H9 (cell line): ENCODE data around the gene WHRN. TPM values are rescaled to one million over a fixed set of nuclear protein-coding genes. Genes with fewer than 3 reads are reported as not detected.

Experiments
- DNase-seq: peaks from one replicate; pipeline ENCODE4 v3.0.0-alpha.2; 2017
- H2AFZ ChIP-seq: one replicate; pipeline ENCODE4 v1.6.1; 2013; ENCODE audit warnings: mild to moderate bottlenecking, low read length, control low read depth, moderate library complexity
- H2AK5ac ChIP-seq: 2 replicates; pipeline ENCODE4 v1.6.1; 2013; ENCODE audit warnings: low read length, control low read depth, mixed read lengths; ENCODE audit not compliant: insufficient read length
- H2BK120ac ChIP-seq: one replicate; pipeline ENCODE4 v1.6.1; 2013; ENCODE audit warnings: low read depth, mild to moderate bottlenecking, low read length, control low read depth, inconsistent platforms; ENCODE audit not compliant: poor library complexity, severe bottlenecking
- H2BK12ac ChIP-seq: 2 replicates; pipeline ENCODE4 v1.6.1; 2013; ENCODE audit warnings: low read length, control low read depth, mixed read lengths, low read depth; ENCODE audit not compliant: insufficient read length
- H2BK15ac ChIP-seq: 2 replicates; pipeline ENCODE4 v1.6.1; 2013; ENCODE audit warnings: low read depth, low read length, control low read depth
- H2BK20ac ChIP-seq: one replicate; pipeline ENCODE4 v1.6.1; 2013; ENCODE audit warnings: low read depth, mild to moderate bottlenecking, low read length, control low read depth, inconsistent platforms; ENCODE audit not compliant: poor library complexity, severe bottlenecking
- H2BK5ac ChIP-seq: 2 replicates; pipeline ENCODE4 v1.6.1; 2013; ENCODE audit warnings: low read length, control low read depth, mixed read lengths; ENCODE audit not compliant: insufficient read length
- H3K14ac ChIP-seq: 2 replicates; pipeline ENCODE4 v1.6.1; 2013; ENCODE audit warnings: low read length, control low read depth; ENCODE audit not compliant: insufficient read depth
- H3K18ac ChIP-seq: 2 replicates; pipeline ENCODE4 v1.6.1; 2013; ENCODE audit warnings: low read depth, mild to moderate bottlenecking, mixed read lengths, low read length, control low read depth; ENCODE audit not compliant: insufficient read length
- H3K23ac ChIP-seq: 2 replicates; pipeline ENCODE4 v1.6.1; 2013; ENCODE audit warnings: low read length, control low read depth, mixed read lengths, low read depth; ENCODE audit not compliant: insufficient read length
- H3K23me2 ChIP-seq: 2 replicates; pipeline ENCODE4 v1.6.1; 2013; ENCODE audit warnings: low read depth, mild to moderate bottlenecking, mixed read lengths, low read length, control low read depth; ENCODE audit not compliant: insufficient read length, poor library complexity, severe bottlenecking
- H3K27ac ChIP-seq: 2 replicates; pipeline ENCODE4 v1.5.1; 2013; ENCODE audit warnings: low read length, control low read depth, mixed read lengths, low read depth; ENCODE audit not compliant: insufficient read length
- H3K27me3 ChIP-seq: 2 replicates; pipeline ENCODE4 v1.6.1; 2013; ENCODE audit warnings: low read length, control low read depth, inconsistent platforms; ENCODE audit not compliant: insufficient read depth
- H3K4ac ChIP-seq: 2 replicates; pipeline ENCODE4 v1.6.1; 2013; ENCODE audit warnings: low read depth, mild to moderate bottlenecking, control low read depth, inconsistent platforms, low read length, moderate library complexity
- H3K4me1 ChIP-seq: 2 replicates; pipeline ENCODE4 v1.6.1; 2013; ENCODE audit warnings: low read length, control low read depth, inconsistent platforms; ENCODE audit not compliant: insufficient read depth
- H3K4me2 ChIP-seq: 2 replicates; pipeline ENCODE4 v1.6.1; 2013; ENCODE audit warnings: low read length, control low read depth, mixed read lengths; ENCODE audit not compliant: insufficient read length, insufficient read depth
- H3K56ac ChIP-seq: 2 replicates; pipeline ENCODE4 v1.6.1; 2013; ENCODE audit warnings: low read depth, mild to moderate bottlenecking, mixed read lengths, low read length, control low read depth; ENCODE audit not compliant: insufficient read length
- H3K79me1 ChIP-seq: 2 replicates; pipeline ENCODE4 v1.6.1; 2013; ENCODE audit warnings: low read depth, mild to moderate bottlenecking, moderate library complexity, low read length, control low read depth, inconsistent platforms; ENCODE audit not compliant: insufficient read depth, poor library complexity, severe bottlenecking
- H3K79me2 ChIP-seq: 2 replicates; pipeline ENCODE4 v1.6.1; 2013; ENCODE audit warnings: low read length, control low read depth, inconsistent platforms; ENCODE audit not compliant: insufficient read depth
- H3K9ac ChIP-seq: 2 replicates; pipeline ENCODE4 v1.6.1; 2013; ENCODE audit warnings: low read length, control low read depth, mixed read lengths; ENCODE audit not compliant: insufficient read length; ENCODE audit errors: extremely low read depth
- H3K9me3 ChIP-seq: one replicate; pipeline ENCODE4 v1.6.1; 2013; ENCODE audit warnings: low read depth, low read length, inconsistent platforms; ENCODE audit not compliant: control insufficient read depth
- H3T11ph ChIP-seq: one replicate; pipeline ENCODE4 v1.6.1; 2013; ENCODE audit warnings: mild to moderate bottlenecking, low read length, control low read depth, inconsistent platforms
- H4K20me1 ChIP-seq: one replicate; pipeline ENCODE4 v1.6.1; 2013; ENCODE audit not compliant: control insufficient read depth, insufficient read length, insufficient read depth
- H4K5ac ChIP-seq: 2 replicates; pipeline ENCODE4 v1.6.1; 2013; ENCODE audit warnings: low read depth, mild to moderate bottlenecking, mixed read lengths, low read length, control low read depth; ENCODE audit not compliant: insufficient read length
- H4K8ac ChIP-seq: replicated peaks from 2 replicates; pipeline ENCODE4 v1.6.1; 2013; ENCODE audit warnings: low read length, control low read depth, mixed read lengths, low read depth; ENCODE audit not compliant: insufficient read length
- H4K91ac ChIP-seq: 2 replicates; pipeline ENCODE4 v1.6.1; 2013; ENCODE audit warnings: low read depth, mild to moderate bottlenecking, moderate library complexity, mixed read lengths, low read length, control low read depth; ENCODE audit not compliant: insufficient read length
- H3K27ac Mint-ChIP-seq, 3 experiments: 2 replicates in 2 of 3; 3 replicates in 1 of 3; pipeline ENCODE4 v1.8.0; 2020 to 2021; ENCODE audit warnings: mixed read lengths in 3 of 3, mild to moderate bottlenecking in 1 of 3, moderate library complexity in 1 of 3
- H3K27me3 Mint-ChIP-seq: 2 replicates; pipeline ENCODE4 v1.8.0; 2021; ENCODE audit warnings: low read depth, mild to moderate bottlenecking, moderate library complexity, mixed read lengths
- H3K36me3 Mint-ChIP-seq, 3 experiments: 2 replicates in 2 of 3; 3 replicates in 1 of 3; pipeline ENCODE4 v1.8.0; 2020 to 2021; ENCODE audit warnings: low read depth in 3 of 3, mixed read lengths in 3 of 3; ENCODE audit not compliant: insufficient read depth in 1 of 3
- H3K4me1 Mint-ChIP-seq, 2 experiments: 2 replicates each; pipeline ENCODE4 v1.8.0; 2020; ENCODE audit warnings: mixed read lengths in 2 of 2
- H3K4me3 Mint-ChIP-seq, 2 experiments: 2 replicates in 1 of 2; 3 replicates in 1 of 2; pipeline ENCODE4 v1.8.0; 2020 to 2021; ENCODE audit warnings: mild to moderate bottlenecking in 2 of 2, mixed read lengths in 2 of 2, moderate library complexity in 1 of 2
- H3K9me3 Mint-ChIP-seq, 2 experiments: 2 replicates in 1 of 2; 3 replicates in 1 of 2; pipeline ENCODE4 v1.8.0; 2020; ENCODE audit warnings: mild to moderate bottlenecking in 2 of 2, mixed read lengths in 2 of 2, moderate library complexity in 1 of 2
- WGBS: extraction: QIAGEN DNeasy Blood & Tissue Kit; methylation state at CpG from one replicate; pipeline ENCODE4 v1.1.7; 2013; ENCODE audit warnings: missing lambda C conversion rate, low lambda C conversion rate, mixed read lengths; ENCODE audit not compliant: insufficient read length; ENCODE audit errors: extremely low coverage; 5-methylcytosine and 5-hydroxymethylcytosine counted together
- total RNA-seq: library from RNA; stranded (reverse); gene quantifications from 2 replicates; pipeline ENCODE4 v1.2.1, GENCODE V29; 2021
- TF ChIP-seq, protein P1 (sequence below): fragments of 200-600 bp; sonication (generic); conservative IDR thresholded peaks from 3 replicates; pipeline ENCODE4 v1.8.0; 2021; ENCODE audit warnings: antibody characterized with exemption, mild to moderate bottlenecking

WHRN gene
- total RNA-seq, 1 experiment from 2014 or later: 2.2 TPM

DNA sequence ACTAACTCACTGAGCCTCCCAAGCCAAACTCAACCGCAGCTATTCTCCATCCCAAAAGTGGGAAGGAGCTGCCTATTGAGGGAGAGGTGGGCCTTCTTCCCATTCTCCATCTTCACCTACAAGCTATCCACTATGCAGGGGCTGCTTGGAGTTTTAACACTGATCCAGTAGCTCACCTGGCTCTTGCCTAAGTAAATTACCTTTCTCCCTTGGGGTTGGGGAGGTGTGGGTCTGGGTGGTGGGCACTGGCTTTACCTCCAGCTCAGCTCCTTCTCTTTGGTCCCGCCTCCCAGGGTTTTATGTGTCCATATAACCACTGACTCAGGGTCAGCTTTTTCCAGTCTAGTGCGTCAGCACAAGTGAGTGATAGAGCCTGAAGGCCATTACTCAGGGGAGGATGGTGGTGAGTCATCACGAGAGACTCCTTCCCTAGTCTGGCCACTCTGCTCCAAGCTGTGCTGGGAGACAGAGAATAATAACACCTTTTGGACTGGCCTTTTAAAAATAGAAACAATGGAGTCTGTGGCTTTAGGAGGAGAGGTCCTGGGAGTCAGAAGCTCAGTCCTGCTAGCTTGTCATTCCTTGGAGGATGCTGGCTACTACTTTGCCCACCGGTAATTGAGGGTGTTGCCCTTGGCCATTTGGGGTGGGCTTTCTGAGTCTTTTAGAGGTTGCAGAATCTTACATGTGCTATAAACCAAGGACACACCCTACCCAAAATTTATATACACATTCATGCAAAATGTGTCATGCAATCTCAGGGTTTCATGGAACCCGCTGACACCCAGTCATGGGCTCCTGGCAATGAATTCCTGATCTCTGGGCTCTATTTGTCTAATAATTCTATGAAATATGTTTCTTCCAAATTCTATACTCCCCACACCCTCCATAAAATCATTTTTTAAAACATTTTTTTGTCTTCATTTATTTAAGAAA is 46.7 kb upstream of the WHRN start:
- no peak overlapping the region for H3K9ac ChIP-seq

More for the DNA sequence above, 46.7 kb upstream of the WHRN start:
- no peaks in the 10 kb centered on the region for H3K79me2 ChIP-seq
- H2AK5ac ChIP-seq: no peak overlapping the region
- no peak overlapping the region for H3K18ac ChIP-seq
- no peak overlapping the region for H2BK12ac ChIP-seq
- no peak overlapping the region for H3K4ac ChIP-seq
- H3K23ac ChIP-seq: no peak overlapping the region
- H2AFZ ChIP-seq: no peak overlapping the region
- H2BK15ac ChIP-seq: no peak overlapping the region
- no peaks in the 10 kb centered on the region for H3K27me3 ChIP-seq
- no peak overlapping the region for H2BK20ac ChIP-seq
- no peaks in the 10 kb centered on the region for H3K4me1 ChIP-seq
- Mint-ChIP-seq H3K4me3 (no peak overlapping the region), H3K27me3 (peaks cover 10% of the 10 kb centered on the region; the same call in 1 of the 2 replicates), H3K4me1 (peaks cover 0 to 8% of the 10 kb centered on the region in 2 experiments; a peak in 3 of 4 replicates), H3K27ac (peak overlapping the region in 1 of 3 experiments; percentile 14; a peak in 1 of 7 replicates), H3K9me3 (peaks cover 5% of the 10 kb centered on the region in 2 experiments), H3K36me3 (no peaks in the 10 kb centered on the region)
- no peak overlapping the region for H4K8ac ChIP-seq
- no peak overlapping the region for H4K5ac ChIP-seq
- H2BK120ac ChIP-seq: no peak overlapping the region
- no peak overlapping the region for H3T11ph ChIP-seq
- no peak overlapping the region for H3K56ac ChIP-seq
- no peak overlapping the region for H3K14ac ChIP-seq
- no CpG with 5 or more reads among the region's 6 CpGs for WGBS
- no peak overlapping the region for H3K27ac ChIP-seq
- H2BK5ac ChIP-seq: no peak overlapping the region
- H3K23me2 ChIP-seq: no peaks in the 10 kb centered on the region
- H3K79me1 ChIP-seq: no peaks in the 10 kb centered on the region
- no peak for DNase-seq
- H3K4me2 ChIP-seq: no peak overlapping the region
- TF ChIP-seq, protein P1, sequence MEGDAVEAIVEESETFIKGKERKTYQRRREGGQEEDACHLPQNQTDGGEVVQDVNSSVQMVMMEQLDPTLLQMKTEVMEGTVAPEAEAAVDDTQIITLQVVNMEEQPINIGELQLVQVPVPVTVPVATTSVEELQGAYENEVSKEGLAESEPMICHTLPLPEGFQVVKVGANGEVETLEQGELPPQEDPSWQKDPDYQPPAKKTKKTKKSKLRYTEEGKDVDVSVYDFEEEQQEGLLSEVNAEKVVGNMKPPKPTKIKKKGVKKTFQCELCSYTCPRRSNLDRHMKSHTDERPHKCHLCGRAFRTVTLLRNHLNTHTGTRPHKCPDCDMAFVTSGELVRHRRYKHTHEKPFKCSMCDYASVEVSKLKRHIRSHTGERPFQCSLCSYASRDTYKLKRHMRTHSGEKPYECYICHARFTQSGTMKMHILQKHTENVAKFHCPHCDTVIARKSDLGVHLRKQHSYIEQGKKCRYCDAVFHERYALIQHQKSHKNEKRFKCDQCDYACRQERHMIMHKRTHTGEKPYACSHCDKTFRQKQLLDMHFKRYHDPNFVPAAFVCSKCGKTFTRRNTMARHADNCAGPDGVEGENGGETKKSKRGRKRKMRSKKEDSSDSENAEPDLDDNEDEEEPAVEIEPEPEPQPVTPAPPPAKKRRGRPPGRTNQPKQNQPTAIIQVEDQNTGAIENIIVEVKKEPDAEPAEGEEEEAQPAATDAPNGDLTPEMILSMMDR: no peak
- no peaks in the 10 kb centered on the region for H3K9me3 ChIP-seq
- H4K91ac ChIP-seq: no peak overlapping the region
- H4K20me1 ChIP-seq: no peaks in the 10 kb centered on the region
